ENCODE results near the gene PSENEN.

- TF ChIP-seq CTCF (IDR thresholded peaks at IDR 0.05 in 2 of 3, conservative IDR thresholded peaks at IDR 0.05 in 1 of 3; ENCODE audit: insufficient read depth in 2 of 3, low read depth in 1 of 3, low read length in 3 of 3) (no peak), BRCA1 (IDR thresholded peaks at IDR 0.05) (no peak), BRCA1 (CRISPR knock-in tag; IDR thresholded peaks at IDR 0.05) (no peak), JUND (IDR thresholded peaks at IDR 0.05; ENCODE audit: borderline replicate concordance, low read depth, low read length) (no peak), JUND (tag; IDR thresholded peaks at IDR 0.05; ENCODE audit: borderline replicate concordance, low read depth, low read length) (no peak)
Measured at GRCh38 chr19:35732540-35733179, 12.8 kb upstream of the PSENEN start.
